Left lung (tissue), 10 donors: Measurements from ENCODE around the gene ANTXR2. TPM values are rescaled to one million over a fixed set of nuclear protein-coding genes. Genes with fewer than 3 reads are reported as not detected.

ENCODE experiments used
- ATAC-seq: fragments of 200-7000 bp; cut with Tn5 transposase; one replicate; pipeline ENCODE4 v1.9.1; 2020; ENCODE audit warnings: moderate library complexity
- DNase-seq, 4 donors: peaks; one replicate each; pipeline ENCODE4 v3.0.0-alpha.2; 2013 to 2020
- H3K27ac ChIP-seq, 2 donors: fragments of 200-600 bp; sonication (generic) in 1 of 2; one replicate each; pipeline versions ENCODE4 v1.5.0 to v1.8.0; 2020 to 2021
- H3K27me3 ChIP-seq, 2 donors: fragments of 200-600 bp; sonication (generic) in 1 of 2; one replicate each; pipeline versions ENCODE4 v1.5.0 to v1.8.0; 2020 to 2021
- H3K36me3 ChIP-seq, 2 donors: fragments of 200-600 bp; sonication (generic) in 1 of 2; one replicate each; pipeline versions ENCODE4 v1.5.0 to v1.8.0; 2020 to 2021
- H3K4me1 ChIP-seq, 2 donors: fragments of 200-600 bp; one replicate each; pipeline ENCODE4 v1.8.0; 2021
- H3K4me3 ChIP-seq, 2 donors: fragments of 200-600 bp; sonication (generic) in 1 of 2; one replicate each; pipeline versions ENCODE4 v1.5.0 to v1.8.0; 2020 to 2021; ENCODE audit warnings: mild to moderate bottlenecking in 1 of 2
- H3K9me3 ChIP-seq, 2 donors: fragments of 200-600 bp; sonication (generic) in 1 of 2; one replicate each; pipeline versions ENCODE4 v1.5.0 to v1.8.0; 2020 to 2021
- CTCF ChIP-seq, 2 donors: fragments of 200-600 bp; sonication (generic) in 1 of 2; IDR thresholded peaks; one replicate each; pipeline versions ENCODE4 v1.5.0 to v1.8.0; 2021; ENCODE audit warnings: antibody characterized with exemption in 2 of 2
- intact Hi-C, 2 donors: fragments of 100-400 bp; cut with DNase I; formaldehyde crosslinking; loops; one replicate each; pipeline versions ENCODE4 v1.11.2 to v1.14.2; 2022
- polyA plus RNA-seq, 6 donors: library from polyadenylated mRNA; unstranded; fragments of 120-200 nt; gene quantifications; one replicate each; pipeline ENCODE4 v1.2.1, GENCODE V29; 2013; ENCODE audit not compliant: insufficient read length in 6 of 6
- total RNA-seq, 2 donors: library from RNA; stranded (reverse); fragmentation: NEBNext Ultra II Directional; extraction: Animal tissue kit (Norgen Biotek cat#: 25700); gene quantifications; one replicate each; pipeline ENCODE4 v1.2.1, GENCODE V29; 2021
- donor health status: DM: no; HTN: yes; CAD: no.
- donor health status: DM: no; HTN: no; CAD: no.

ANTXR2 gene
- total and polyA plus RNA-seq, 8 donors, result 45.6 to 73.3 (median 66.1) TPM

DNA sequence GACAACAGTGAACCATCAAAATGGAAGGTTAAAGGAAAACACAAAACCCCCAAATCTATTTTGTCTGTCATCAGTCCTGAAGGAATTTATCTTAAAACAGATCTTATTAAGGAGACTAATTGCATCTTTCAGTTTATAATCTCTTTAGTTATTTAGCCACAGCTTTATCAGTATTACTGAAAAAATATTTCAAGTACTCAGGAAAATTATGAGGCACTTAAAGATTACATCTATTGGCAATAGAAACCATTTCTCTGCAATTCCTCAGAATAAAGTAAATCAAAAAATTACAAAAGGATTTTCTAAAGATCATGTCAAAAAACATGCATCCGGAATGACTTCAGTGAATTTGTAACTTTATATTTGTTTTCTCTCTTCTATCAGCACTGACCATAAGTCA lies 35.2 kb downstream of the ANTXR2 start:
- ATAC-seq (no peak), DNase-seq (no peak)
- Histone ChIP-seq H3K4me3 (no peak overlapping the region), H3K27me3 (no peaks in the 10 kb centered on the region), H3K9me3 (no peaks in the 10 kb centered on the region), H3K4me1 (peaks cover 0 to 26% of the 10 kb centered on the region in 2 donors), H3K27ac (peak overlapping the region; percentile 45 to 69), H3K36me3 (peaks cover 0 to 6% of the 10 kb centered on the region in 2 donors)
- intact Hi-C loops, result no loop called here
- TF ChIP-seq CTCF (IDR thresholded peaks at IDR 0.05), result no peak

DNA sequence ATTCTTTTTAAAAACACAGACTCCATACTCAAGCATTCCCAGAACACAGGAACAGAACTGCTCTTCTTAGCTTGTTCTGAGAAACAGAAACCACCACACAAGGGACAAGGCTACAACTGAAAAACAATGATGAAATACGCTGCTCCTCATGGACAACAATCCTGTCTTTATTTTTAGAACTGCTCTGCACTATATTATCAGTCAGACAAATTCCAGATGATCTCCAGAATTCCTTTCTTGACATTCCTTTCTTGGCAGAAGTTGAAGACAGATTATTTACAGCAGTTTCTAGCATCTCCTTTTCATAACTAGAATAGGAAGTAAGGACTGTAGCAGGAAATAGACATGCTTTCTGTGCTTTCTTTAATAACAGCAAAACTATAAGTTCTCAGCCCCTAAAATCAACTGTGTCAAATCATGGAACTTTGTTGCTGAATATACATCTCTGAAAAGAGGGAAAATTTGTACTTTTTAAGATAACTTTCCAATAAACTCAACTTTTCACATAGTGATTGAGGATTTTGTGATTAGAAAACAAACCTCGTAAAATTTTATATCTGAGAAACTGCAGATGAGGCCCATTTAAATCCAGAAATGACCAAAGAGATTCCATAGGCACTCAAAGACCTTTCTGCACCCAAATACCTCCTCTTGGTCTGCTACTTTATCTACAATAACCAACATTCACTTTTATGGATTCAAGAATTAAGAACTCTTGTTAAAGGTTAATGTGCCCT lies 35.9 kb downstream of the ANTXR2 start:
- DNase-seq (peak in 2 of 4 donors; percentile 29 to 36), ATAC-seq (peak; percentile 70)
- H3K9me3 ChIP-seq, result no peaks in the 10 kb centered on the region
- peak overlapping the region; percentile 45 to 69 for H3K27ac ChIP-seq
- H3K27me3 ChIP-seq, result no peaks in the 10 kb centered on the region
- peaks cover 0 to 26% of the 10 kb centered on the region in 2 donors for H3K4me1 ChIP-seq
- H3K4me3 ChIP-seq, result no peak overlapping the region
- intact Hi-C loops, result no loop called here
- peaks cover 0 to 14% of the 10 kb centered on the region in 2 donors for H3K36me3 ChIP-seq
- no peak for TF ChIP-seq CTCF (IDR thresholded peaks at IDR 0.05)

DNA sequence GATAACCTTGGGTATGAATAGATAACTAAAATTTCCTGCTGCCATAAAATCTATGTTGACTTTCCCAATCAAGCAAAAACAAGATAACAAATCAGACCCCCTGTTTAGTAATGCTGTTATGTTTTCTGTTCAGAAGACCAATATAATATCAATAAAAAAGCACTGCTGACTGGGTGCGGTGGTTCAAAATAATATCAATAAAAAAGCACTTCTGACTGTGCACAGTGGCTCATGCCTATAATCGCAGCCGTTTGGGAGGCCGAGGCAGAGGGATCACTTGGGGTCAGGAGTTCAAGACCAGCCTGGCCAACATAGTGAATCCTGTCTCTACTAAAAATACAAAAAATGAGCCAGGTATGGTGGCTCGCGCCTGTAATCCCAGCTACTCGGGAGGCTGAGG lies 36.7 kb downstream of the ANTXR2 start:
- intact Hi-C loops, result no loop called here

DNA sequence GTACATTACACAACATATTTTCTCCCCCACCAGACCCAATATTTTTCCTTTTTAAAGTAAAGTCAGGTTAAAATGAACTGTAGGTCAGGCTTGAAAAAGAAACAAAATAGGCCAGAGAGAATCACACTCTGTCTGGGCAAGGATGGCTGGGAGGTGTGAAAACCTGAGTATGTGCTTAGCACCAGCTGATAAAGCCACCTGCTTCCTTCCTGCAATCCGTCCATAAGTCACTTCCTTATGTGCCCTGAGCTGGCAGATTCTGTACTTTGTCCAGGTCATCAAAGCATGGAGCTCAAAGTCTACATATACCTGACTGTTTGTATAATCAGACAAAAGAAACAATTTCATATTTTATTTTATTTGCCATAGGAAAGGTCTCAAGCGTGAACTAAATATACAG lies 37.7 kb downstream of the ANTXR2 start:
- no peak overlapping the region for H3K4me3 ChIP-seq
- no peak for TF ChIP-seq CTCF (IDR thresholded peaks at IDR 0.05)
- peaks cover 0 to 26% of the 10 kb centered on the region in 2 donors for H3K4me1 ChIP-seq
- peaks cover 0 to 29% of the 10 kb centered on the region in 2 donors for H3K36me3 ChIP-seq
- DNase-seq, result no peak
- H3K27ac ChIP-seq, result peak overlapping the region in 1 of 2 donors; percentile 25
- H3K27me3 ChIP-seq, result no peaks in the 10 kb centered on the region
- intact Hi-C loops, result no loop called here
- no peak for ATAC-seq
- H3K9me3 ChIP-seq, result no peaks in the 10 kb centered on the region

More for the DNA sequence above, 36.7 kb downstream of the ANTXR2 start:
- H3K27ac ChIP-seq, result peak overlapping the region; percentile 45 to 69
- H3K4me1 ChIP-seq, result peaks cover 0 to 26% of the 10 kb centered on the region in 2 donors
- DNase-seq, result peak in 1 of 4 donors; percentile 6
- H3K36me3 ChIP-seq, result peaks cover 0 to 19% of the 10 kb centered on the region in 2 donors
- no peak overlapping the region for H3K4me3 ChIP-seq
- H3K27me3 ChIP-seq, result no peaks in the 10 kb centered on the region
- no peak for ATAC-seq
- H3K9me3 ChIP-seq, result no peaks in the 10 kb centered on the region
- TF ChIP-seq CTCF (IDR thresholded peaks at IDR 0.05), result no peak

GRCh38 chr4:80033581-80033980 lies 39.4 kb downstream of the ANTXR2 start:
- no peaks in the 10 kb centered on the region for H3K27me3 ChIP-seq
- intact Hi-C loops, result no loop called here

More at GRCh38 chr4:80033581-80033980, 39.4 kb downstream of the ANTXR2 start:
- TF ChIP-seq CTCF (IDR thresholded peaks at IDR 0.05), result no peak
- Histone ChIP-seq H3K4me1 (peaks cover 0 to 26% of the 10 kb centered on the region in 2 donors), H3K36me3 (peaks cover 0 to 45% of the 10 kb centered on the region in 2 donors), H3K27ac (no peak overlapping the region), H3K9me3 (no peaks in the 10 kb centered on the region), H3K4me3 (no peak overlapping the region)
- DNase-seq (no peak), ATAC-seq (no peak)
